Activated naive CD8-positive, alpha-beta T cell treated with anti-CD3 and anti-CD28 coated beads for 36 hours (primary cell): Measurements from ENCODE around the gene IPO4. TPM values are rescaled to one million over a fixed set of nuclear protein-coding genes. Genes with fewer than 3 reads are reported as not detected.
A peak's percentile ranks its signal among the peaks of the same experiment; 100 is the strongest.

Source experiments
- DNase-seq: peaks from one replicate; pipeline ENCODE4 v3.0.0; 2021
- H3K27ac Mint-ChIP-seq: one replicate; pipeline ENCODE4 v1.8.0; 2022; ENCODE audit warnings: mild to moderate bottlenecking, moderate library complexity, mixed read lengths
- H3K27me3 Mint-ChIP-seq: one replicate; pipeline ENCODE4 v1.8.0; 2022; ENCODE audit warnings: mild to moderate bottlenecking, mixed read lengths
- H3K36me3 Mint-ChIP-seq: one replicate; pipeline ENCODE4 v1.8.0; 2021; ENCODE audit warnings: mild to moderate bottlenecking, mixed read lengths
- H3K4me1 Mint-ChIP-seq: one replicate; pipeline ENCODE4 v1.8.0; 2021; ENCODE audit warnings: mixed read lengths
- H3K4me3 Mint-ChIP-seq: one replicate; pipeline ENCODE4 v1.8.0; 2022; ENCODE audit warnings: mild to moderate bottlenecking, moderate library complexity, mixed read lengths
- H3K9me3 Mint-ChIP-seq: one replicate; pipeline ENCODE4 v1.8.0; 2022; ENCODE audit warnings: mixed read lengths
- total RNA-seq, 2 experiments: library from RNA; stranded (reverse); gene quantifications; one replicate each; pipeline ENCODE4 v1.2.3, GENCODE V29; 2021

Gene IPO4
- 100 to 1,000 TPM; 152 to 161 TPM for total RNA-seq

GRCh38 chr14:24188251-24189058, at the start of gene IPO4:
TSS of gene IPO4 (minus strand) at chr14:24188816. CDS start at chr14:24188787, 29 bp downstream.
- H3K4me1 Mint-ChIP-seq = peaks cover 37% of the 10 kb centered on the region

GRCh38 chr14:24238123-24238522, 49.5 kb upstream of the IPO4 start:
- no peaks in the 10 kb centered on the region for H3K27me3 Mint-ChIP-seq
- no peaks in the 10 kb centered on the region for H3K9me3 Mint-ChIP-seq
- H3K36me3 Mint-ChIP-seq = peaks cover 41% of the 10 kb centered on the region
- H3K4me3 Mint-ChIP-seq = no peak overlapping the region
- H3K4me1 Mint-ChIP-seq = peaks cover 63% of the 10 kb centered on the region
- no peak for DNase-seq
- peak overlapping the region; percentile 76 for H3K27ac Mint-ChIP-seq

More at GRCh38 chr14:24188251-24189058, at the start of gene IPO4:
- Mint-ChIP-seq H3K4me3 (peak within 1 kb of the TSS; percentile 93), H3K36me3 (peaks cover 25% of the 10 kb centered on the region), H3K9me3 (no peaks in the 10 kb centered on the region), H3K27ac (peak within 1 kb of the TSS; percentile 90), H3K27me3 (no peaks in the 10 kb centered on the region)
- peak; percentile 92 for DNase-seq

- peaks cover 41% of the 10 kb centered on the region for H3K36me3 Mint-ChIP-seq
- peaks cover 58% of the 10 kb centered on the region for H3K4me1 Mint-ChIP-seq
- H3K27me3 Mint-ChIP-seq = no peaks in the 10 kb centered on the region
- no peaks in the 10 kb centered on the region for H3K9me3 Mint-ChIP-seq
- DNase-seq = no peak
- H3K27ac Mint-ChIP-seq = peak overlapping the region; percentile 76
- H3K4me3 Mint-ChIP-seq = no peak overlapping the region
Measured at GRCh38 chr14:24237463-24237955, 48.9 kb upstream of the IPO4 start.

- no peak overlapping the region for H3K27ac Mint-ChIP-seq
- H3K36me3 Mint-ChIP-seq = peaks cover 41% of the 10 kb centered on the region
- no peaks in the 10 kb centered on the region for H3K27me3 Mint-ChIP-seq
- peaks cover 58% of the 10 kb centered on the region for H3K4me1 Mint-ChIP-seq
- no peak overlapping the region for H3K4me3 Mint-ChIP-seq
- DNase-seq = no peak
- no peaks in the 10 kb centered on the region for H3K9me3 Mint-ChIP-seq
Measured at GRCh38 chr14:24236689-24237462, 48.3 kb upstream of the IPO4 start.

- Mint-ChIP-seq H3K4me1 (peaks cover 59% of the 10 kb centered on the region), H3K27ac (peak overlapping the region; percentile 50), H3K36me3 (peaks cover 39% of the 10 kb centered on the region), H3K27me3 (no peaks in the 10 kb centered on the region), H3K9me3 (no peaks in the 10 kb centered on the region), H3K4me3 (no peak overlapping the region)
- no peak for DNase-seq
Measured at GRCh38 chr14:24235804-24236688, 47.4 kb upstream of the IPO4 start.

GRCh38 chr14:24234095-24235005, 45.7 kb upstream of the IPO4 start:
- Mint-ChIP-seq H3K27me3 (no peaks in the 10 kb centered on the region), H3K27ac (peak overlapping the region; percentile 54), H3K4me3 (peak overlapping the region; percentile 26), H3K36me3 (peaks cover 32% of the 10 kb centered on the region), H3K9me3 (no peaks in the 10 kb centered on the region), H3K4me1 (peaks cover 46% of the 10 kb centered on the region)
- DNase-seq = no peak

- peaks cover 29% of the 10 kb centered on the region for H3K36me3 Mint-ChIP-seq
- DNase-seq = peak; percentile 18
- no peaks in the 10 kb centered on the region for H3K27me3 Mint-ChIP-seq
- no peaks in the 10 kb centered on the region for H3K9me3 Mint-ChIP-seq
- peaks cover 41% of the 10 kb centered on the region for H3K4me1 Mint-ChIP-seq
- peak overlapping the region; percentile 95 for H3K4me3 Mint-ChIP-seq
- H3K27ac Mint-ChIP-seq = peak overlapping the region; percentile 93
Measured at GRCh38 chr14:24233538-24233866, 44.9 kb upstream of the IPO4 start.

- Mint-ChIP-seq H3K4me3 (peak within 1 kb of the TSS; percentile 95), H3K4me1 (peaks cover 36% of the 10 kb centered on the region), H3K27me3 (no peaks in the 10 kb centered on the region), H3K27ac (peak within 1 kb of the TSS; percentile 93), H3K9me3 (no peaks in the 10 kb centered on the region), H3K36me3 (peaks cover 24% of the 10 kb centered on the region)
- no peak for DNase-seq
Measured at GRCh38 chr14:24232645-24233537, 44.3 kb upstream of the IPO4 start, which contains the start of gene GMPR2. TSS of gene GMPR2 (plus strand) at chr14:24232929. CDS start at chr14:24233254, 325 bp downstream.

- Mint-ChIP-seq H3K36me3 (peaks cover 21% of the 10 kb centered on the region), H3K27ac (peak within 1 kb of the TSS; percentile 93), H3K9me3 (no peaks in the 10 kb centered on the region), H3K4me3 (peak within 1 kb of the TSS; percentile 95), H3K4me1 (peaks cover 35% of the 10 kb centered on the region), H3K27me3 (no peaks in the 10 kb centered on the region)
- DNase-seq = peak; percentile 90
Measured at GRCh38 chr14:24232121-24232644, 43.6 kb upstream of the IPO4 start, which contains the start of gene NEDD8. TSS of gene NEDD8 (minus strand) at chr14:24232367. CDS start at chr14:24232267, 100 bp downstream.

- Mint-ChIP-seq H3K4me3 (peak overlapping the region; percentile 95), H3K9me3 (no peaks in the 10 kb centered on the region), H3K27me3 (no peaks in the 10 kb centered on the region), H3K27ac (peak overlapping the region; percentile 93), H3K4me1 (peaks cover 41% of the 10 kb centered on the region), H3K36me3 (peaks cover 19% of the 10 kb centered on the region)
- peak; percentile 22 for DNase-seq
Measured at GRCh38 chr14:24231263-24232120, 42.9 kb upstream of the IPO4 start.

GRCh38 chr14:24228902-24229301, 40.3 kb upstream of the IPO4 start:
- no peak for DNase-seq
- Mint-ChIP-seq H3K4me3 (no peak overlapping the region), H3K9me3 (no peaks in the 10 kb centered on the region), H3K27me3 (no peaks in the 10 kb centered on the region), H3K4me1 (peaks cover 30% of the 10 kb centered on the region), H3K27ac (no peak overlapping the region), H3K36me3 (peaks cover 9% of the 10 kb centered on the region)

- no peak for DNase-seq
- Mint-ChIP-seq H3K27me3 (no peaks in the 10 kb centered on the region), H3K36me3 (peaks cover 9% of the 10 kb centered on the region), H3K27ac (no peak overlapping the region), H3K4me3 (no peak overlapping the region), H3K9me3 (no peaks in the 10 kb centered on the region), H3K4me1 (peaks cover 25% of the 10 kb centered on the region)
Measured at GRCh38 chr14:24226473-24226872, 37.9 kb upstream of the IPO4 start.
